Lower leg skin (tissue), 4 donors: Measurements from ENCODE around the gene MRPS5. TPM values are rescaled to one million over a fixed set of nuclear protein-coding genes. Genes with fewer than 3 reads are reported as not detected.

Source experiments
- DNase-seq, 2 donors: peaks; one replicate each; pipeline ENCODE4 v3.0.0-alpha.2; 2019; ENCODE audit warnings: low spot score in 2 of 2
- H3K4me3 ChIP-seq: fragments of 200-600 bp; sonication (generic); 2 replicates; pipeline ENCODE4 v1.5.1; 2017; ENCODE audit warnings: mild to moderate bottlenecking, low read depth; ENCODE audit not compliant: poor library complexity, severe bottlenecking
- CTCF ChIP-seq, 3 donors: fragments of 450-650 bp; IDR thresholded peaks; one replicate each; pipeline ENCODE4 v1.5.1; 2016; ENCODE audit warnings: antibody characterized with exemption in 3 of 3, mild to moderate bottlenecking in 3 of 3, moderate library complexity in 2 of 3
- POLR2A ChIP-seq, 2 donors: fragments of 450-650 bp; IDR thresholded peaks; one replicate each; pipeline ENCODE4 v1.6.1; 2016 to 2017; ENCODE audit warnings: antibody characterized with exemption in 2 of 2, mild to moderate bottlenecking in 1 of 2, moderate library complexity in 1 of 2
- WGBS, 2 donors: methylation state at CpG; one replicate each; pipeline ENCODE4 v1.1.5; 2018; 5-methylcytosine and 5-hydroxymethylcytosine counted together
- intact Hi-C: fragments of 100-400 bp; cut with DNase I; formaldehyde crosslinking; loops from one replicate; pipeline ENCODE4 v1.15.0; 2023; ENCODE audit warnings: low total_unique reads
- total RNA-seq, 4 donors: library from RNA; depleted of rRNA; stranded (reverse); fragments of >200 nt; gene quantifications; one replicate each; pipeline ENCODE4 v1.1.0, GENCODE V29; 2016

The MRPS5 gene
- total RNA-seq, 4 donors from 2014 or later = 24.0 to 33.6 (median 29.4) TPM

- intact Hi-C loops = no loop called here
- 82 to 86% methylated on average over 17 of the region's 17 CpGs for WGBS, 2 donors
- no peak overlapping the region for H3K4me3 ChIP-seq
- DNase-seq = peak in 1 of 2 donors; percentile 78
- TF ChIP-seq POLR2A (IDR thresholded peaks at IDR 0.05) (no peak), CTCF (IDR thresholded peaks at IDR 0.05) (no peak)
Observed at GRCh38 chr2:95060446-95061118, 61.0 kb downstream of the MRPS5 start.

- intact Hi-C loops = no loop called here
- 73 to 86% methylated on average over 10 of the region's 12 CpGs for WGBS, 2 donors
- H3K4me3 ChIP-seq = no peak overlapping the region
- no peak for TF ChIP-seq CTCF (IDR thresholded peaks at IDR 0.05)
- no peak for TF ChIP-seq POLR2A (IDR thresholded peaks at IDR 0.05)
- peak in 1 of 2 donors; percentile 80 for DNase-seq
Observed at GRCh38 chr2:95059656-95060370, 61.8 kb downstream of the MRPS5 start.

- DNase-seq = peak in 1 of 2 donors; percentile 39
- no peak overlapping the region for H3K4me3 ChIP-seq
- intact Hi-C loops = no loop called here
- WGBS, 2 donors = 64 to 69% methylated on average over 9 to 11 of the region's 11 CpGs
- no peak for TF ChIP-seq CTCF (IDR thresholded peaks at IDR 0.05)
- no peak for TF ChIP-seq POLR2A (IDR thresholded peaks at IDR 0.05)
Observed at GRCh38 chr2:95058989-95059641, 62.5 kb downstream of the MRPS5 start.

GRCh38 chr2:95058466-95058988 is 63.1 kb downstream of the MRPS5 start:
- TF ChIP-seq POLR2A (IDR thresholded peaks at IDR 0.05) (no peak), CTCF (IDR thresholded peaks at IDR 0.05) (no peak)
- intact Hi-C loops = no loop called here
- DNase-seq = peak in 1 of 2 donors; percentile 80
- WGBS, 2 donors = 82 to 88% methylated on average over 9 of the region's 9 CpGs
- H3K4me3 ChIP-seq = no peak overlapping the region

- no peak overlapping the region for H3K4me3 ChIP-seq
- DNase-seq = peak in 1 of 2 donors; percentile 60
- intact Hi-C loops = no loop called here
- WGBS, 2 donors = 78 to 82% methylated on average over 28 of the region's 28 CpGs
- TF ChIP-seq CTCF (IDR thresholded peaks at IDR 0.05) (no peak), POLR2A (IDR thresholded peaks at IDR 0.05) (no peak)
Observed at GRCh38 chr2:95057535-95058370, 63.9 kb downstream of the MRPS5 start.
